Measurements from ENCODE around the gene ACTN3.
"Not testable (repeated sequence)": the region's sequence is repeated elsewhere in the genome, so short reads cannot be mapped to it uniquely, and the experiment has no call there.

Gene ACTN3

GRCh38 chr11:66546368-66546965 lies at the start of gene ACTN3:
Gene ACTN3 (plus strand): TSS chr11:66546903. CDS start chr11:66546938, 35 bp downstream.
- no peak for DNase-seq (ENCODE audit: insufficient read length, low spot score)
- no peak for FAIRE-seq

GRCh38 chr11:66497206-66497605 lies 49.5 kb upstream of the ACTN3 start:
- DNase-seq (ENCODE audit: insufficient read length, low spot score) (no peak), FAIRE-seq (no peak)

- DNase-seq (ENCODE audit: insufficient read length, low spot score) = no peak
- FAIRE-seq = no peak
Measured at GRCh38 chr11:66498506-66498905, 48.2 kb upstream of the ACTN3 start.

GRCh38 chr11:66505276-66505816 lies 41.4 kb upstream of the ACTN3 start:
- DNase-seq (ENCODE audit: insufficient read length, low spot score) = no peak
- no peak for FAIRE-seq

GRCh38 chr11:66509131-66509561 lies 37.6 kb upstream of the ACTN3 start:
- no peak for DNase-seq (ENCODE audit: insufficient read length, low spot score)
- FAIRE-seq = peak; percentile 58

- DNase-seq (ENCODE audit: insufficient read length, low spot score) (peak; percentile 96), FAIRE-seq (peak; percentile 98)
Measured at GRCh38 chr11:66510271-66510989, 36.3 kb upstream of the ACTN3 start, which contains the start of gene BBS1. Gene BBS1 (plus strand): TSS chr11:66510635. CDS start chr11:66510660, 25 bp downstream.

GRCh38 chr11:66510990-66511339 lies 35.7 kb upstream of the ACTN3 start:
- FAIRE-seq = no peak

GRCh38 chr11:66523611-66524010 lies 23.1 kb upstream of the ACTN3 start:
- FAIRE-seq = no peak

More at GRCh38 chr11:66510990-66511339, 35.7 kb upstream of the ACTN3 start:
- DNase-seq (ENCODE audit: insufficient read length, low spot score) = no peak

GRCh38 chr11:66524304-66525040 lies 22.2 kb upstream of the ACTN3 start:
- DNase-seq (ENCODE audit: insufficient read length, low spot score) (no peak), FAIRE-seq (peak; percentile 79)

More at GRCh38 chr11:66523611-66524010, 23.1 kb upstream of the ACTN3 start:
- no peak for DNase-seq (ENCODE audit: insufficient read length, low spot score)

- FAIRE-seq = peak; percentile 86
Measured at GRCh38 chr11:66529069-66529468, 17.6 kb upstream of the ACTN3 start.

GRCh38 chr11:66529655-66530054 lies 17.0 kb upstream of the ACTN3 start:
- FAIRE-seq = no peak
- no peak for DNase-seq (ENCODE audit: insufficient read length, low spot score)

More at GRCh38 chr11:66529069-66529468, 17.6 kb upstream of the ACTN3 start:
- no peak for DNase-seq (ENCODE audit: insufficient read length, low spot score)

- DNase-seq (ENCODE audit: insufficient read length, low spot score) (no peak), FAIRE-seq (no peak)
Measured at GRCh38 chr11:66530927-66531709, 15.6 kb upstream of the ACTN3 start.

GRCh38 chr11:66531841-66532240 lies 14.9 kb upstream of the ACTN3 start:
- DNase-seq (ENCODE audit: insufficient read length, low spot score) (no peak), FAIRE-seq (no peak)

- DNase-seq (ENCODE audit: insufficient read length, low spot score) = no peak
Measured at GRCh38 chr11:66532784-66533183, 13.9 kb upstream of the ACTN3 start.

GRCh38 chr11:66539170-66539869 lies 7.4 kb upstream of the ACTN3 start:
- FAIRE-seq = peak; percentile 4

More at GRCh38 chr11:66532784-66533183, 13.9 kb upstream of the ACTN3 start:
- FAIRE-seq = no peak

GRCh38 chr11:66539870-66540213 lies 6.9 kb upstream of the ACTN3 start:
- DNase-seq (ENCODE audit: insufficient read length, low spot score) = no peak
- peak; percentile 38 for FAIRE-seq

More at GRCh38 chr11:66539170-66539869, 7.4 kb upstream of the ACTN3 start:
- no peak for DNase-seq (ENCODE audit: insufficient read length, low spot score)

GRCh38 chr11:66540598-66540997 lies 6.1 kb upstream of the ACTN3 start:
- peak; percentile 55 for FAIRE-seq
- not testable (repeated sequence) for DNase-seq (ENCODE audit: insufficient read length, low spot score)

GRCh38 chr11:66541892-66542291 lies 4.8 kb upstream of the ACTN3 start:
- DNase-seq (ENCODE audit: insufficient read length, low spot score) (no peak), FAIRE-seq (peak; percentile 23)

- FAIRE-seq = peak; percentile 74
- DNase-seq (ENCODE audit: insufficient read length, low spot score) = no peak
Measured at GRCh38 chr11:66542362-66542761, 4.3 kb upstream of the ACTN3 start.
